Measurements from ENCODE around the gene MAN2A1.
"Not testable (repeated sequence)": the region's sequence is repeated elsewhere in the genome, so short reads cannot be mapped to it uniquely, and the experiment has no call there.

Gene MAN2A1

GRCh38 chr5:109876941-109877669, 187.4 kb downstream of the MAN2A1 start:
- FAIRE-seq = no peak

GRCh38 chr5:109877670-109878045, 187.9 kb downstream of the MAN2A1 start:
- no peak for FAIRE-seq

GRCh38 chr5:109878887-109879286, 189.2 kb downstream of the MAN2A1 start:
- FAIRE-seq = no peak

GRCh38 chr5:109880907-109881685, 191.4 kb downstream of the MAN2A1 start:
- FAIRE-seq = no peak

GRCh38 chr5:109882546-109882945, 192.8 kb downstream of the MAN2A1 start:
- no peak for FAIRE-seq

DNA sequence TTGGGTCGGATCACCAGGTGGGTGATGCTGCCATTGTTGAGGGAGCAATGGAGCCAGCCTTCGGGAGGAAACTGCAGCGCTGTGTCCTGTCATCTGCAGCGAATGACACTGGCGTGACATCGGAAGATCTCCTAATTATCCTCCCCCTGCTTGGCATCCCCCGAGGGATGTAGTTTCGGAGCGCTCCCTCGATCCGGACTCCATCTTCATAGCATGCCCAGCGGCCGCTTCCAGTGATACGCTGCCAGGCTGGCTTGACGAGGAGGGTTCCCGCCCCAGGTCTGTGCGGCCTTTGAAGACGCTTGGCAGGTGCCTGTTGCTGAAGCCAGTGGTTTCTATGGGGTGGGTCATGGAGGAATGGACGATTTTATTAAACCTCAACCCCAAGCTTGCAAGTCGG, 194.9 kb downstream of the MAN2A1 start:
- no peak for FAIRE-seq

GRCh38 chr5:109885205-109885604, 195.5 kb downstream of the MAN2A1 start:
- no peak for FAIRE-seq

GRCh38 chr5:109888989-109889388, 199.3 kb downstream of the MAN2A1 start:
- no peak for FAIRE-seq

- not testable (repeated sequence) for FAIRE-seq
These were observed 203.5 kb downstream of the MAN2A1 start for GRCh38 chr5:109893271-109893670.

GRCh38 chr5:109898269-109899162, 208.8 kb downstream of the MAN2A1 start:
- FAIRE-seq = no peak

DNA sequence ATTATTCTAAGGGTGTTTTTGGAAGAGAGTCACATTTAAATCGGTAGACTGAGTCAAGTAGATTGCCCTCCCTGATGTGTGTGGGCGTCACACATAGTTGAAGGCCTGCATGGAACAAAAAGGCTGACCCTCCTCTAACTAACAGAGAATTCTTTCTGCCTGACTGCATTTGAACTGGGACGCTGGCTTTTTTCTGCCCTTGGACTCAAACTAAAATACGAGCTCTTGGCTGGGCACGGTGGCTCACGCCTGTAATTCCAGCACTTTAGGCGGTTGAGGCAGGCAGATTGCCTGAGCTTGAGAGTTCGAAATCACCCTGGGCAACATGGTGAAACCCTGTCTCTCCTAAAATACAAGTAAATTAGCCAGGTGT, 209.4 kb downstream of the MAN2A1 start:
- no peak for FAIRE-seq

- FAIRE-seq = no peak
These were observed 210.7 kb downstream of the MAN2A1 start for GRCh38 chr5:109900461-109900860.

- FAIRE-seq = no peak
These were observed 211.3 kb downstream of the MAN2A1 start for GRCh38 chr5:109900911-109901627.

DNA sequence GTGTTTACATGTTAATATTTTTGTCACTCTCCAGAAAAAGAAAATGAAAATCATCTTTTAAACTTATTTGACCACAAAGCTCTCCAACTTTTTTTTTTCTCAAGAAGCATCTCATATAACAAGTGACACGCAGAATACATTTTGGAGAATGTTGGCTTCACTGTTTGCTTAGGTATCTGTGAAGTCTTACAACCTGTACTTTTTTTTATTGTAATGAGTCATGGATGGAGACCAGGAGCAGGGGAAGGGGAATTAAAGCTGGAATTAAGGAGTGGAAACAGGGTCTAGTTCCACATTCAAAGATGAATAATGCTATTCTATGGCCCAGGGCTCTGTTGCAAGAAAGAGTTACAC, 211.9 kb downstream of the MAN2A1 start:
- no peak for FAIRE-seq

GRCh38 chr5:109903061-109903460, 213.3 kb downstream of the MAN2A1 start:
- FAIRE-seq = no peak

- FAIRE-seq = no peak
These were observed 216.2 kb downstream of the MAN2A1 start for GRCh38 chr5:109905906-109906305.

DNA sequence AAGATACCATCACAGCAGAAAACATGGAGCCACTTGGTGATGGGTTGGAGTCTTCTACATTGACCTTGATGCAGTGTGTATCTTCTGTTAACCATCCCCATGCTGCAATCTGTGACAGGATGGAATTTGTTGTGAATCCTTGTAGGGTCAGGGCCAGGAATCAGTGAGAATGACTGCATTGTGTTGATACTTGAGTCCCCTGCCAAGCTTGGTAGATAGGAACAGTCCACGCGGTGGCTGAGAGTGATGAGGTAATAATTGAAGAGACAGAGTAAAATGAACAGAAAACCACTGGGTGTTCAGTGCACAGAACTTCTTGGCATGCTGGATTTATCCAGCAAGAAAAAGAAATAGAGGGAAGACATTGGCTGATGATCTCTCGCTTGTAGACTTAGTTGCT, 217.5 kb downstream of the MAN2A1 start:
- FAIRE-seq = no peak

DNA sequence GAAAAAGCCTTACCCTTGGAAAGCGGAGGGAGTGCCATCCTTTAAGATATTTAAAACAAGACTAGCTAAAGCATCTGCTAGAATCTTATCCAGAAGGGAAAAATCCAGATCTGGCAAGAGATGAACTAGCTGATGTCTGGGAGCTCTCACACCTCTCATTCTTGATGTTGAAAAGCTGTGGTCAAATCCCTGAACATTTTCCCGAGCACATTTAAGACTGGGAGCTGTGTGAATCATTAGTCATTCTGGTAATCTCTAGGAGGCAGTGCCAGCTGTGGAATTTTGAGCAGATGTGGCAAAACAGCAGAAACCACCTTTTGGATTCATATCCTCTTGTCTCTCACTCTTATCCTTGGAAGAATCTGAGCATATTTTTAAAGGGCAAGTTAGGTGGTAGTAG, 218.0 kb downstream of the MAN2A1 start:
- no peak for FAIRE-seq

GRCh38 chr5:109908366-109908765, 218.6 kb downstream of the MAN2A1 start:
- FAIRE-seq = no peak

- no peak for FAIRE-seq
These were observed 221.1 kb downstream of the MAN2A1 start for GRCh38 chr5:109910874-109911273.

- FAIRE-seq = no peak
These were observed 222.0 kb downstream of the MAN2A1 start for GRCh38 chr5:109911731-109912130.

GRCh38 chr5:109914906-109915305, 225.2 kb downstream of the MAN2A1 start:
- FAIRE-seq = no peak

Data from colon (tissue), 2 donors.